Gastrocnemius medialis (tissue), 4 donors: ENCODE measurements around the gene CYB5B. TPM values are rescaled to one million over a fixed set of nuclear protein-coding genes. Genes with fewer than 3 reads are reported as not detected.

Experiments
- ATAC-seq, 2 donors: fragments of 150-250 bp; one replicate each; pipeline ENCODE4 v1.9.1; 2016
- DNase-seq, 2 donors: peaks; one replicate each; pipeline ENCODE4 v3.0.0-alpha.2; 2019
- H3K27ac ChIP-seq, 4 donors: fragments of 200-600 bp; sonication (generic); 1 replicate in 1 of 4; 2 replicates in 3 of 4; pipeline ENCODE4 v1.5.1; 2016 to 2018; ENCODE audit warnings: mild to moderate bottlenecking in 2 of 4, moderate library complexity in 1 of 4
- H3K27me3 ChIP-seq, 3 donors: fragments of 200-600 bp; sonication (generic) in 2 of 3; 1 replicate in 1 of 3; 2 replicates in 2 of 3; pipeline versions ENCODE4 v1.5.1 to v1.6.0; 2016 to 2019; ENCODE audit warnings: mild to moderate bottlenecking in 1 of 3, moderate library complexity in 1 of 3
- H3K36me3 ChIP-seq, 2 donors: fragments of 200-600 bp; sonication (generic) in 1 of 2; one replicate each; pipeline ENCODE4 v1.5.1; 2017 to 2018
- H3K4me1 ChIP-seq, 2 donors: fragments of 200-600 bp; sonication (generic) in 1 of 2; one replicate each; pipeline ENCODE4 v1.5.1; 2016 to 2017; ENCODE audit warnings: mild to moderate bottlenecking in 2 of 2
- H3K4me3 ChIP-seq, 4 donors: fragments of 200-600 bp; sonication (generic) in 3 of 4; 1 replicate in 1 of 4; 2 replicates in 3 of 4; pipeline ENCODE4 v1.5.1; 2016 to 2019; ENCODE audit warnings: mild to moderate bottlenecking in 2 of 4
- H3K9me3 ChIP-seq, 3 donors: fragments of 200-600 bp; sonication (generic) in 2 of 3; 1 replicate in 1 of 3; 2 replicates in 2 of 3; pipeline ENCODE4 v1.5.1; 2016 to 2019
- CTCF ChIP-seq, 5 experiments: fragments of 450-650 bp in 3 of 5; fragments of 200-600 bp in 2 of 5; sonication (generic) in 2 of 5; IDR thresholded peaks in 4 of 5; conservative IDR thresholded peaks in 1 of 5; 1 replicate in 4 of 5; 2 replicates in 1 of 5; pipeline ENCODE4 v1.5.1; 2016 to 2019; ENCODE audit warnings: antibody characterized with exemption in 5 of 5, mild to moderate bottlenecking in 3 of 5, moderate library complexity in 3 of 5
- POLR2A ChIP-seq, 2 donors: fragments of 450-650 bp; IDR thresholded peaks; one replicate each; pipeline ENCODE4 v1.6.1; 2017; ENCODE audit warnings: antibody characterized with exemption in 2 of 2, mild to moderate bottlenecking in 2 of 2, moderate library complexity in 2 of 2
- in situ Hi-C, 4 donors: fragments of 200-750 bp; cut with MboI; loops; one replicate each; pipeline versions ENCODE4 v1.15.0 to v1.8.0; 2017; ENCODE audit warnings: low sequenced_read_pairs in 4 of 4
- intact Hi-C: fragments of 100-400 bp; cut with DNase I; formaldehyde crosslinking; loops from one replicate; pipeline ENCODE4 v1.15.1; 2023; ENCODE audit warnings: low total_unique reads
- total RNA-seq, 4 donors: library from RNA; depleted of rRNA; stranded (reverse); fragments of >200 nt; gene quantifications; one replicate each; pipeline versions ENCODE4 v1.1.0 to v1.2.3, GENCODE V29; 2016

The CYB5B gene
- total RNA-seq, 4 donors from 2014 or later, result 18.5 to 50.1 (median 26.3) TPM

- intact Hi-C loops, result loop anchor here (2.0 kb wide), 1 partner anchor 20 kb away; the partner anchor contains the start of gene CYB5B
- Histone ChIP-seq H3K27ac (peak overlapping the region; percentile 70 to 81 (median 76)), H3K27me3 (no peaks in the 10 kb centered on the region), H3K36me3 (no peaks in the 10 kb centered on the region), H3K4me1 (peaks cover 37 to 46% of the 10 kb centered on the region in 2 donors), H3K9me3 (no peaks in the 10 kb centered on the region), H3K4me3 (peak overlapping the region; percentile 35 to 44 (median 41))
- ATAC-seq (no peak), DNase-seq (no peak)
- in situ Hi-C loops, result no loop called here
- TF ChIP-seq POLR2A (IDR thresholded peaks at IDR 0.05) (no peak), CTCF (IDR thresholded peaks at IDR 0.05 in 4 of 5, conservative IDR thresholded peaks at IDR 0.05 in 1 of 5) (no peak)
Observed at GRCh38 chr16:69444873-69445517, 20.6 kb downstream of the CYB5B start.

GRCh38 chr16:69448470-69449193 lies 24.2 kb downstream of the CYB5B start:
- TF ChIP-seq POLR2A (IDR thresholded peaks at IDR 0.05), result no peak
- no peak for TF ChIP-seq CTCF (IDR thresholded peaks at IDR 0.05 in 4 of 5, conservative IDR thresholded peaks at IDR 0.05 in 1 of 5)
- ATAC-seq, result peak; percentile 38 to 44

DNA sequence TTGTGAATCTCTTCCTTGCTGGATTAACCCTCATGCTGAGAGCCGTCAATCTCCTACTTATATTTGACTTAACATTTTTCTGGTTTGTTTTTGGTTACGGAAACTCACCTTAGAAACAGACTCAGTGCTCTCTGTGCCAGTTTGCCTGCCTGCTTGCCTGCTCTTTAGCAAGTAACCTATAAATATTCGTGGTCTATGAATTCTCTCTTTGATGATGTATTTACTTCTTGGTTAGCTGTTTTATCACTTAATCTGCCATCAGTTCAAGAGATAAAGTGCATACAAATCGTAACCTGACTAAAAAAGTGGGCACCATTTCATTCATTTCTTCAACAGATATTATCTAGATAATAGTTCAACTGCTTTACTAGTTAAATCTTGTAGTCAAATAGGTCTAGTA lies 26.7 kb downstream of the CYB5B start:
- Histone ChIP-seq H3K4me3 (no peak overlapping the region), H3K27ac (no peak overlapping the region), H3K27me3 (no peaks in the 10 kb centered on the region), H3K4me1 (peaks cover 21 to 22% of the 10 kb centered on the region in 2 donors), H3K36me3 (no peaks in the 10 kb centered on the region), H3K9me3 (no peaks in the 10 kb centered on the region)
- intact Hi-C loops, result no loop called here
- DNase-seq (no peak), ATAC-seq (no peak)
- TF ChIP-seq CTCF (IDR thresholded peaks at IDR 0.05 in 4 of 5, conservative IDR thresholded peaks at IDR 0.05 in 1 of 5) (no peak), POLR2A (IDR thresholded peaks at IDR 0.05) (no peak)
- in situ Hi-C loops, result no loop called here

More at GRCh38 chr16:69448470-69449193, 24.2 kb downstream of the CYB5B start:
- H3K27me3 ChIP-seq, result no peaks in the 10 kb centered on the region
- intact Hi-C loops (no loop called here), in situ Hi-C loops (no loop called here)
- H3K36me3 ChIP-seq, result no peaks in the 10 kb centered on the region
- H3K4me3 ChIP-seq, result no peak overlapping the region
- H3K4me1 ChIP-seq, result peaks cover 41% of the 10 kb centered on the region in 2 donors
- peak overlapping the region; percentile 23 to 57 (median 44) for H3K27ac ChIP-seq
- H3K9me3 ChIP-seq, result no peaks in the 10 kb centered on the region
- no peak for DNase-seq

GRCh38 chr16:69453936-69454335 lies 29.5 kb downstream of the CYB5B start:
- DNase-seq (no peak), ATAC-seq (no peak)
- peaks cover 8 to 9% of the 10 kb centered on the region in 2 donors for H3K4me1 ChIP-seq
- intact Hi-C loops, result no loop called here
- no peak overlapping the region for H3K27ac ChIP-seq
- TF ChIP-seq POLR2A (IDR thresholded peaks at IDR 0.05) (no peak), CTCF (IDR thresholded peaks at IDR 0.05 in 4 of 5, conservative IDR thresholded peaks at IDR 0.05 in 1 of 5) (no peak)
- no peaks in the 10 kb centered on the region for H3K9me3 ChIP-seq
- H3K27me3 ChIP-seq, result no peaks in the 10 kb centered on the region
- H3K36me3 ChIP-seq, result no peaks in the 10 kb centered on the region
- in situ Hi-C loops, result no loop called here
- no peak overlapping the region for H3K4me3 ChIP-seq
